Stimulated activated CD4-positive, alpha-beta T cell treated with anti-CD3 and anti-CD28 coated beads, Interleukin-4, amount 100 ng/mL, for 4 hours (primary cell): Measurements from ENCODE around the gene CRYBA2.

ENCODE experiments used
- DNase-seq, 2 experiments: peaks; one replicate each; pipeline ENCODE4 v3.0.0-alpha.2; 2020

The CRYBA2 gene

DNA sequence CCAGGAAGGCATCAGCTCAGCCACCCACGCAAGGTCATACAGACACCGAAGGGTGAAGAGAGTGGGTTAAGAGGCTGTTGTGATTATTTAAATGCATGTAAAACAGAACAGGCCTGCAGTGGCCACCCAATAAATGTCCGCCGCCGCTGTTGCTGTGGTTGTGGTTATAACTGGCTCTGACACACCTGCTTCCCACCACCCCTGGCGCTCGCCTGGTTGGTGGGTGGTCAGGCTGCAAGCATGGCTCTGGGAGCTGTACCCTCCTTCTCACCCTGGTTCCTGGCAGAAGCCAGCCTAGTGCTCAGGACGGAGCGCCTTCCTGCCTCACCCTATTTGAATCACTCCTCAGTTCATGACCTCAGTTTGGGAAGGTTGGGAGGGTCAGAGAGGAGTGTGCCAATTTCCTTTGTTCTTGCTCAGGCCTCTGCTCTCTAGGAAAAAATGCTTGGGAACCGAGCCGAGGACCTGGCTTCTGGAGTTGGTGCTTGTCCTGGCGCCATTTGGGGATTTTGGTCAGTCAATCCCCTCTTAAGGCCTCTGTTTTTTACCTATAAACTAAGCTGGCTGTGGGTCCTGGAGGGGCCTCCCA lies 5.3 kb upstream of the CRYBA2 start:
- DNase-seq = no peak

DNA sequence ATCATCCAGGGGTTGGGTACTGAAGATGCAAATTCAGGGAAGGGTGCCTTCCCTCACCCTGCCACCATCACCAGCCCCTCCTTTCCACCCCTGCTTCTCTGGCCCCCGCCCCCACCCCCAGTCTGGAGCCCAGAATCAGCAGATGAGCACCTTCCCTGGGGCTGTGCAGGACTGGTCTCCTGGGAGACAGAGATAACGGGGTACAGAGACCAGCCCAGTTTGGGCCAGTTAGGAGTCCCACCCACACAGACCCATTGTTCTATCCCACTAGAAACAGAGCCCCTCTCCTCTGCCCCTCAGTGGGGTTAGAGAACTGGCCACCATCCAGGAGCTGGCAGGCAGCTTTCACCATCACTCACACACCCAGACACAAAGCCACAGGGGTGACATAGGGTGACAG lies 4.5 kb upstream of the CRYBA2 start:
- DNase-seq = no peak

DNA sequence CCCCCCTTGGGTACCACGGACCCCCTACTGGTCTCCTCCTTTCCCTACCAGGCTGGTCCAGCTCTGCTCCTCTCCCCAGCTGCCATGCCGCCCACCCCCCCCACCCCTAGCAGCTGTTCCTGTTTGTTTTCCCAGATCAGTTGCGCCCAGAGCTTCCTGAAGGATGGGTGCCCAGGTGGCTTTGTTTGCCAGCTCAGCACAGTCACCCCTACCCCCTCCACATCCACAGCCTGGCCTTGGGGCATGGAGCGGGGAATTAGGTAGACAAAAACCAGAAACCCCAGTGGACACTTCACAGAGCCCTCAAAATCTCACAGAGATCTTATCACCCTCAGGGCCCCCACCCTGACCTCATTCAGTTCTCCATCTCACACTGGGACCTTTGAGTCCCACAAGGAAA lies 3.7 kb upstream of the CRYBA2 start:
- DNase-seq = no peak

DNA sequence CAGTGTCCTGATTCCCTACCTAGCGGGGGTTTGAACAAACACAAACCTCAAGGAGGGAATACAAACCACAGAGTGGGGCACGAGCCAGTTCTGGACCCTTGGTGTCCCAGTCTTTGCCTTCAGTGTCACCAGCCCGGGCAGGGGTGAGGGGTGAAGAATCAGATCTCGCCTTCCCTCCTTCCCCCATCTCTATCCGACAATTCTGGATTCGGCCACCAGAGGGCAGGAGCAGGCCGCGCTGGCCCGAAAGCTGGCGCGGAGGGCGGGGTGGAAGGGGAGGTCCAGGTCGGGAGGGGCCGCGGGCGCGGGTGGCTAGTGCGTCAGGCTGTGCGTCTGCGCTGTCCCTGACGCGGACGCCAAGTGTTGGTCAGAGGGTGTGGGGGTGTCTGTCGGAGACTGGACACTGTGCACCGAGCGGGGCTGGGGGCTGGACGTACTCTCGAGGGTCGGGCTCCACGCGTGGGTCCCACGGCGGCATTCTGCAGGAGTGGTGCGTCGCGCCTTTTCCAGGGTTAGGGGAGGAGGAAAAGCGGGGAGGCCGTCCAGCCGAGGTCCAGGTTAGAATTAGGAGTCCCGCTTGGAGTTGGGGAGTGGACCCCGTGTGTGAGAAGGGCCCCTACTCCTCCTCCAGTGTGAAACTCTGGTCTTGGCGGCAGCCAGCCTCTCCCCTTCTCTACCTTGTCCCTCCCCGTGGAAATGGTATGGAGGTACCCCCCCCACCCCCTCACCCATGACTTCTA lies 2.9 kb upstream of the CRYBA2 start:
- DNase-seq = peak; percentile 63 to 80

DNA sequence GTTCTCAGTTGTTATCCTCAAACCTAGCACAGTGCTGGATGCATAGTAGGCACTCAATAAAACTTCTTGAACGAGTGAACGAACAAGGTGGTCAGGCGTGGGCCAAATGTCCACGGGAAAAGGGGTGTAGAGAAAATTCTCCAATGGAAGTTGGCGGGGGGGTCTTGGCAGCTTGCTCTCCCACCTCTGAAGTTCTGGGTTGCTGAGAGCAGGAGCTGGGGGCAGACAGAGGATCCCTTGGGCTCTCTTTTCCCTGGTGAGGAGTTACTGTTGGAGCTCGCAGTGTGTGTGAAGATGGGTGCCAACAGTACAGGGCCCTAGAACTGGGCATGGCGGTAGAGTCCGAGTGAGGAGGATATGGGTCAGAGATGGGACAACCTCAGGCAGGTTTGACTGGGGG lies 2.3 kb upstream of the CRYBA2 start:
- no peak for DNase-seq

DNA sequence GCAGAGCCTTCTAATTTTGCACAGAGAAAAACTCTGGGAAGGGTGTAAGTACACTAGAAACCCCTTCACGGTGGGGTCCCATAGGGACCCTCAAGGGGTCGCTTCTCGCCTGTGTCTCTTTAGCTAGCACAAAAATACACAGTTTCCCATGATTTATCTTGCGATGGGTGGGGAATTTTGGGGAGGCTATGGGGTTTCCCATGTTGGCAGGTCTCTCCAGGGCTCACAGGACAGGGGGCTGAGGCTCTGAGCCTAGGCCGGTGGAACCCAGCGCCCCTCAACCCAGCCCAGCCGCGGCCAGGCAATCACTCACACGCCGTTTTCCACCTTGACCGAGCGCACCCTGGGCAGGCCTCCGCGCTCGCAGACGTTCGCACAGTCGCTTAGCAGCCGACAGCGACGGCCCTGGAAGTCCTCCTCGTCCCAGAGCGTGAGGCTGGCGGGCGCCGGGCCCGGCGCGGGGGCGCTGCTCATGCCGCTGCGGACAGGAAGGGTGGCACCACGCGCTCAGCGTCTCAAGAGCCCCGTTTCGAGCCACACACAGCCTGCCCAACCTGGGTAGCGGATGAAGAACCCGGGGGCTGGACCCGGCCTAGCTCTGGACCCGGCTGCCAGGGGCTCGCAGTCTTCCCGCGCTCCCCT lies 398 bp downstream of the CRYBA2 start:
- DNase-seq = no peak

DNA sequence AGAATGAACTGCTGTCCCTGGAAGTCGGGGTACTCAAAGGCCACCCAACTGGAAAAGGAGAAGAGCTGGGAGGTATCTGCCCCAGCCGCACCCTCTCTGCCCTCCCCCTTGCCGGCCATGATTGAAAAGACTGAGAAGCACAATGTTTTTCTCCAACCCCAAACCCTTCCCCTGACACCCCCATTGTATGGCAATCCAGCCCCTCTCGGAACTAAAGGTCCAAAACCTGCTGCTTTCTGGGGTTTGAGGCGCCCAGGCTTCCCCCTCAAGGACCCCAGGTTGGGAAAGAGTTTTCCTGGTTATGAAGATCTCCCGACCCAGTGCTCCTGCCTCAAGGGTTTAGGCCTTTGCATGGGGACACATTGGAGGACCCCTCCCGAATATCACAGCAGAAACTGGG lies 1.0 kb downstream of the CRYBA2 start:
- DNase-seq = no peak

DNA sequence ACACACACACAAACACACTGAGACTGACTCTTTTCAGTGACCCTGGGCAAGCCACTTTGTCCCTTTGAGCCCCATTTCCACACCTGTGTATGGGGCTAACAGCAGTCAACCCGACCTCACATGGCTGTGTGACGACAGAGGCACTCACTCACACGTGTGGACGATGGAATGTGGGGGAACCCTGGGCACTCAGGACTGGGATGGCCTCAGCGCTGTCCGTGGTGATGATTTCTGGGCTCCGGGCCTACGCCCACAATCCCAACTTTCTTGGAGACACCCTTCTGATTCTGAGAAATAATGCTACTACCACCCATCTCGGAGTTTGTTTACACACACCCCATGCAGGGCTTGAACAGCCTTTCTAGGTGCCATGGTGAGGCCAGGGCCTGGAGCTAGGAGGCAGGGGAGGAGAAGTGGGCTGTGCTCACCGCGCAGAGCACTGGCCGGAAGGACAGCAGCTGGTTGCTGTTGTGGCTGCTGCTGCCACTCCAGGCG lies 1.5 kb downstream of the CRYBA2 start:
- DNase-seq = no peak

DNA sequence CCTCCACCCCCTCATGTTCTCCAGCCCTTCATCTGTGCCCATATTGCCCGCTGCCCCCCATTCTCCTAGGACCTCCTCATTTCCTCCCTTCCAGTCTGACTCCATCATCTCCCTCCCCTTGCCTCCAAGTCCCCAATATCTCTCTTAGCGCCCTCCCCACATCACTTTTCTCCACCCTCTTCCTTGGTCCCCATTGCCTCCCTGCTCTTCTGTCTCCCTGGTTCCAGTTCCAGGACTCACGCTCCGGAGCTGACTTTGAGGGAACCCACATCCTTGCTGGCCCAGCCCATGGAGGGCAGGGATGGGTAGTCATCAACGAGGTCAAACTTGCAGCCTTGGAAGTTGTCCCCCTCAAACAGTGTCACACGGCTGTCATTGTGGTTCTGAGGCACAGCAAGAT lies 2.6 kb downstream of the CRYBA2 start:
- no peak for DNase-seq

DNA sequence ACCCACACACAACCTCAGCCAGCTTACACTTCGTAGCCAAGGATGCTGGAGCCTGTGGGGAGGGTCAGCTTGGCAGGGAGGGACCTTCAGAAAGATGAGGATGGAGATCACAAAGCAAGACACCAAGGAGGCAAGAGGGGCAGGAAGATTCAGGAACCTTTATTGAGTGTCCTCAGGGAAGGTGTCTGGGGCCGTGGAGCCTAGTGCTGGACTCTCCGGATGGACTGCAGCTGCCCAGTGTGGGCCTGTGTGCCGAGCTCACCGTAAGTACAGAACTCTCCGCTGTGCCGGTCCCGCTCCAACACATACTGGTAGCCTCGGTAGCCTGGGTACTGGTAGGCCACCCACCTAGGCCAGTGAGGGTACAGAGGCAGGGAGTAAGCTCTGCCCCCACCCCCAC lies 3.2 kb downstream of the CRYBA2 start:
- DNase-seq = no peak

DNA sequence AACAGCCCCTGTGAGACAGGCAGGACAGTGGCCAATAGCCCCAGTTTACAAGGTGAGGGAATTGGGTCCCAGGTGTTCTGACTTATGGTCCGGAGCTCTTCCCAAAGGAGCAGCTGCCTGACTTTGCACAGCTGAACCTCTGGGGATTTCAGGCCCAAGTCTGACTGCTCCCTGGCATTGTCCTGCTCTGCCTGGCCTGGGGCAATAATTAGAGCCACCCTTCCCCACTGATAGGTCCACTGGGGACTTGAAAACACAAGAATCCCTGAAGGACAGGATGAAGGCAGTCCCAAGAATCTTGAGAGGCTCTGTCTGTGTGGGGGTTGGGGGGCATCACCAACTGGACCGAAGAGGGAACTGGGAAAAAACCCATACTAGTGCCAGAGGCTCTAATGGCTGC lies 4.6 kb downstream of the CRYBA2 start:
- no peak for DNase-seq

DNA sequence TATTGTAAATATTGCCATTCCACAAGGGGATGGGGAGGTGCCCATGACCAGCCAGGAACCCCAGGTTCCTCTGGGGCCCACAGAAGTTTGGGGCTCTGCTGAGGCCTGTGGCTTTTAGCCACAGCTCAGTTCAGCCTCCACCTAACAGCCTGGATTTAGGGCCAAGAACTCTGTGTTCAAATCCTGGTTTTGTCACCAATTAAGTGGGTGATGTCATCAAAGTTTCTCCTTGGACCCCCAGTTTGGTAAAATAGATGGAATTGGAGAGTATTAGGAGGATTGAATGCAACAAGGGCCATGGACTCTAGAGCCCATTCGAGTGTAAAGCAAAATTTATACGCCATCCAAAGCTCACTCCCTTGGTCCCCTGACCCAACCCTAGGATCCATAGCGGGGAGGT lies 5.1 kb downstream of the CRYBA2 start:
- DNase-seq = no peak

DNA sequence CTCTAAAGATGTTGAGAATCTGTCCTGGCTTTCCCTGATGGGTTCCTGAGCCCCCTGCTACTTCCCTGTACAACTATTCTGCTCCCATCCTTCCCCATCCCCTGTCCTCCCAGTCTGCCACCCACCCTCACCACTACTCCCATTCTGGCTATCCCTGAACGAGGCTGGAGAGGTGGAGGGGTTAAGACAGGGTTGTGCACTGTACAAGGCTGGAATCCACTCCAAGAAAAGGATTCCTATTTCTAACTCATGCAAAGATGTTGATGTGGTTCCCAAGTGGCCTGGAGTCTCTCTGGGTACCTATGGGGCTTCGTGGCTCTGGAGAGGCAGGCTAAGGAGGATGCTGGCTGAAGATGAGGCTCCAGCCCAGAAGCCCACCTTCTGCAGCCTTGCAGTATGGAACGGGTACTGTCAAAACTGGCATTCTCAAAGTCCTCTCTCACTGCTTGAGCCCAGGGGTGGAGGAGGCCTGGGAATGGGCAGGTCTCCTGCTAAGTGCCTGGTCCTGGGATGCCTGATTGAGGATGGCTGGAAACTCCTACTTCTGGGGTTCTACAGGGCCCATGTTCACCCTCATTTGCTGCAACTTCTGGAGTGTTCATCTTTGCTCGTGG lies 7.0 kb downstream of the CRYBA2 start:
- DNase-seq = no peak

DNA sequence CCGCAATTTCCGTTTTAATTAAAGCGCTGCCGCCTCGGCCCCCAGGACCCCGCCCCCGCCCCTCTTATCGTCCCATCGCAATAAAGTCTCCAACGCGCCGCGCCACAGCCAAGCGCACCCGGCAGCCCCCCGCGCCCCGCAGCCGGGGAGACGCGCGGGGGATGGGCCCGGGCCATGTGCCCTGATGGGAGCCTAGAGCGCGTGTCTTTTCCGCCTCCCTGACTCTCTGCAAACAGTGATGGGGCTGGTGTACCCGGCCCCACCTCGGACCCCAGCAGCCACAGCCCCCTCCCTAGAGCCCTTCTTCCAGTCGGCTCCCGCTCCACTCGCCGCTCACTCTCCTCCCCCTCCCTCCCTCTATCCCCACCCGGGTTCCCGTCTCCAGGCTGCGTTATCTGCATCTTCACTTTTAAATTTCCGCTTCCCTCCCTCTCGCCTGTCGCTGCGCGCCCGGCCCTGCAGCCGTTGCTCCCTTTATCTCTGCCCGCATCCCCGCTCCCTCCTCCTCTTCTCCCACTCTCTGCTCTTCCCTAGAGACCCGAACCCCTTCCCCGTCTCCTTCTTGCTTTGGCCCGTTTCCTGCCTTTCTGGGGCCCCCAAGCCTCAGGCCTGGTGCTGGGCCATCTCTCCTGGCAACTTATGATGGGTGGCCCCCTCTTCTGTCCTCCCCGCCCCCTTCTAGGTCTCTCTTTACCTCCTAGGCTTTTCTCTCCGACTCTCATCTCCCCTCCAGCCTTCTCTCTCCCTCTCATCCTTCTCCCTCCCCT lies 7.7 kb downstream of the CRYBA2 start:
- DNase-seq = no peak

DNA sequence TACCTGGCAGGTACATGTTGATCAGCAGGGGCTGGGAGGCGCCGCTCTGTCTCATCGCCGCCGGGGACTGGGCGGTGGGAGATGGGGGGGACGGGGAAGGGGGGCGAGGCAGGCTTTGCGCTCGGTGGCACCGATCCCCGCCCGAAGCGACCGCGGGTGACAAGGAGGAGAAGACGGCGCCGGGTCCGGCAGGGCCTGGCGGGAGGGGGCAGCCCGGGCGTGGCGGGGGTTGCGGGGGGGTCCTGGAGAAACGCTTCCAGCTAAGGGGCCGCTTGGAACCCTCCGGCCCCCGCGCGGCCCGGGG lies 8.2 kb downstream of the CRYBA2 start, which contains the start of gene FEV:
Gene FEV (minus strand): TSS at position 164 of the 304 bp plus-strand sequence. CDS start 109 bp downstream, at position 55.
- DNase-seq = no peak

DNA sequence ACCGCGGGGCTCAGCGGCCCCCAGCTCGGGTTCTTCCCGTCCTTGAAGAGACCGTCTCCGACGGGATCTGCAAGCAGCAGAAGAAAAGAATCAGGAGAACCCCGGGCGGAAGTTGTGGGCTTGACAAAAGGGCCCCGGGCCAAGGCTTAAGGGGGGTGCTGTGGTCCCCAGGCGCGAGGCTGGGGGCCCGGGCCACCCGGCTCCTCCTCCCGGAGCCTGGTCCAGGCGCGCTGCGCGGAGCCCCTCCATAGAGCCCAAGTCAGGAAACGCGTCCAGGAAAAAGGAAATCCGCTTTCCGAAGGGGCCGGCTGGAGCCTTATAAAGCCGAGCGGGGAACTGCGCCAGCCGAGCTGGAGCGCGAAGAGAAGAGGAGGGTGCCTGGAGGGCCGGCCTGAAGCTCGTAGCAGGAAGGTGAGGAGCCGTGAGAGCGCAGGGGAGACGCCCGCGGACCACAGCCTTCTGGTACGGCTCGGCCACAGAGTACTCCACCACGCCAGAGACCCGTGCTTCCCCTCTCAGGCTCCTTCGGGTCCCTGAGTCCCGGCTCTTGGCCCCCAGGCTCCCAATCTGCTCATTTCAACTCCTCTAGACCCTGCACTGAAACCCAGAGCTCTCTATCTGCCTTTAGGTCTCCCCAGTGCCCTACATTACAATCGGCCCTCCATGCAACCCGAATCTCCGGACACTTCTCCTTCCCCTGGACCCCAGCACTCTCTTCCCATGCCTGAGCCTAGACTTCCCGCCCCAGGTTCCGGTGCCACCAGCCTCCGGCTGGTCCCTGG lies 8.8 kb downstream of the CRYBA2 start:
- no peak for DNase-seq

DNA sequence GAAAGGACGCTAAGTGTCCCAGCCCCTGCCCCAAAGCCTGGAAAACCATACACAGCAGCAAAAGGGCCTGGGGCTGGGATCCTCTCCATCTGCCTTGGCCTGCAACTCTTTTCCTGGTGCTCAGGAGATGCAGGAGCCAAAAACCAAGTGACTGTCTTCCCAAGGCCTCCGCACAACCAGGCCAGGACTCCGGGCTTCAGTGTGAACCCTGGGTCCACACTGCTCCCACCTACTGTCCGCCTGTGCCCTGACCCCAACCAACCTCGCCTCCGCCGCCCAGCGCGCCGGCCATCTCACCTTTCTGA lies 9.3 kb downstream of the CRYBA2 start:
- DNase-seq = no peak

DNA sequence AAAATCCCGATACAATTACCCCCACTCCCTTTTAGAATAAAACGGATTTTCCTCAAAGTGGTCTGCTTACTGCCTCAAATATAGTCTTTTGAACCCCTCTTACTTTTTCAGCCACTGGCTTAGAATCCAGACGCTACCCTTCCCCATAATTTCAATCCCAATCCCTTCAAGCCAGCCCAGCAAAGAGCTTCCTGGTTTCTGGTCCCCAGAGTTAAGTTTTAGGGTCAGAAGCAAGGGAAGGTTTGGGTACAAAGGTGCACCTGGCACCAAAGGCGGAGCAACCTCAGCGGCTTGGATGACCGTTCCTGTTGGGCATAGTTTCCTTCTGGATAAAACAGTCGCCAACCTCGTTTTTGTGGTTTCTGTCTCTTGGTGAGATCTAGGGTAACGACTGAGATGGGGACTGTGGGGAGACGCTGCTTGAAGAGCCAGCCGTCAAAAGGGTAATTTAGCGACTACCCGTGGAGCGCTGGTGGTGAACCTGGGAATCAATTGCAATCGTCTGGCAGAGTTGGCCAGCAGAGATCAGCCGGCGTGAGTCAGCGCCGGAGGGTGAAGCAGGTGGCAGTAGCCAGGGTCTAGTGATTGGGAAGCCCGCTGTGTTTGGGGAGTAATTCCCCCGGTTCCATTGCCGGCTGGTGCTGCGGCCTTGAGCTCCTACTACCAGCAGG lies 9.8 kb downstream of the CRYBA2 start:
- no peak for DNase-seq

DNA sequence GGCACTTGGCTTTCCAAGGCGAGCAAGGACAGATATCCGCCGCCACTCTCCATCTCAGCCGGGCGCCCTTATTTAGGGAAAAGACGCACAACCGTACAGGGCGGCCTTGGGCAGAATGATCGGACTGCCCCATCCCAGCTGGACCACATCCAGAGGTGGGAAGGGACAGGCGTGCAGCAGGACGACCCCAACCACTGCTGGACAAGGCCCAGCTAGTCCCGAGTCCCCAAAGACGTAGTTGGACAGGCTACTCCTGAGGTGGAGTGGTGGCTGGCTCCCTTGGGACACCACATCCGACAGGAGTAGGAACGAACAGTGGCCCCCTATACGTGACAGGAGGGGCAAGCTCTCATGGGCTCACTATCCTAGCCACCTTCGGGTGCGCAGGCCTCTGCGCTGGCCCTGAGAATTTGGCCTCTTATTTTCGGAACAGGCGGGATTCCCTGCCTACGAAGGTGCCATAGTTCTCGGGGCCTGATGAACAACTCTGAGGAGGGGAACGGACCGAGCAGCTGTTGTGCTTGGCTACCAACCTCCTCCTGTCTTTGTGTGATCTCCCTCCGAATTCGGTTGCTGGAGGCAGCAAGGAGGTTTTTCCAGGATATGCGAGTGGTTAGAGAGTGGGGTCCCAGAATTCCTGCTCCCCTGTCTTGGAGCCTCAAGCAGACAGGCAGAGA lies 10.5 kb downstream of the CRYBA2 start:
- no peak for DNase-seq

DNA sequence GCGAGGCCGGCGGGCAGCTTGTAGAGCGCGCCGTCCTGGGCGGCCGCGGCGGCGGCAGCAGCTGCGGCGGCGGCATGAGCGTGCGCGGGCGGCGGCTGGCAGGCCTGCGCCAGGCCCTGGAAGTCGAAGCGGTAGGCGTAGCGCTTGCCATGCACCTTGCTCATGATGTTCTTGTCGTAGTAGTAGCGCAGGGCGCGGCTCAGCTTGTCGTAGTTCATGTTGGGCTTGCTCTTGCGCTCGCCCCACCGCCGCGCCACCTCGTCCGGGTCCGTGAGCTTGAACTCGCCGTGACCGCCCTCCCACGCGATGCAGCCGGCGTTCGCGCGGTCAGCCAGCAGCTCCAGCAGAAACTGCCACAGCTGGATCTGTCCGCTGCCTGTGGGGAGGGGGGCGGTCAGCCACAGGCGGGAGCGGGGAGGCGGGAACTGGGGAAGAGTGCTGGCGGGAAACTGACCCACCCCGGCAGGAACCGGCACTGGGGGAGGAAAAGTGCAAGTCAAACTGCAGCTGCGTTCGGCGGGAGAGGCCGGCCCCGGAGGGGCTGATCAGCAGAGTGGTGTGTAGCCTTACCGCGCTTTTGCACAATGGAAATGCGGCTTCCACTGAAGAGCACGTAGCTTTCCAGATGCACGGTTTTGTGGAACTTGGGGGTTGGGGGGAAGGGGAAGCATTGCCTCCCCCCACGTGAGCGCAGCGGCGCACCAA lies 11.2 kb downstream of the CRYBA2 start:
- peak; percentile 44 to 51 for DNase-seq
